Measurements from ENCODE around the gene EEF1AKMT4. TPM values are rescaled to one million over a fixed set of nuclear protein-coding genes. Genes with fewer than 3 reads are reported as not detected.
A peak's percentile ranks its signal among the peaks of the same experiment; 100 is the strongest.

EEF1AKMT4 gene
- total and polyA plus RNA-seq, 2 of the 4 experiments (the other 2 are of a cell fraction) = 2.9 to 3.6 TPM

GRCh38 chr3:184284696-184285095 is 35.2 kb downstream of the EEF1AKMT4 start:
- ChIA-PET CTCF (interaction anchor here (0.6 kb wide), 1 partner anchor 40 kb away, joined by 3 read pairs; no protein-coding TSS in a partner anchor), POLR2A (ENCODE audit: unreplicated experiment) (interaction anchor here (0.6 kb wide), 1 partner anchor 64 kb away, joined by 6 read pairs; no protein-coding TSS in a partner anchor)
- no peak for TF ChIP-seq USF2 (IDR thresholded peaks at IDR 0.05; ENCODE audit: low read depth, low read length)
- TF ChIP-seq CTCF (conservative IDR thresholded peaks at IDR 0.05; ENCODE audit: low read depth, low read length) = peak; percentile 57
- TF ChIP-seq MAFK (IDR thresholded peaks at IDR 0.05; ENCODE audit: low read depth, low read length) = no peak
- TF ChIP-seq ELK1 (IDR thresholded peaks at IDR 0.05; ENCODE audit: borderline replicate concordance, low read depth, low read length) = no peak
- no peak for TF ChIP-seq NFE2L2 (IDR thresholded peaks at IDR 0.05; ENCODE audit: low read depth, low read length)
- no peak for TF ChIP-seq MAZ (IDR thresholded peaks at IDR 0.05; ENCODE audit: borderline replicate concordance, low read depth, low read length)
- no peak for TF ChIP-seq RCOR1 (IDR thresholded peaks at IDR 0.05; ENCODE audit: insufficient replicate concordance, low read length)
- TF ChIP-seq RAD21 (IDR thresholded peaks at IDR 0.05; ENCODE audit: low read length) = peak; percentile 63
- TF ChIP-seq MXI1 (IDR thresholded peaks at IDR 0.05; ENCODE audit: borderline replicate concordance, low read depth, low read length) = 0 out of 2 replicates have a peak, but pooled peaks have one; percentile 16
- TF ChIP-seq POLR2A (IDR thresholded peaks at IDR 0.05; ENCODE audit: low read depth, low read length) = no peak
- no peak for TF ChIP-seq BHLHE40 (IDR thresholded peaks at IDR 0.05; ENCODE audit: low read depth, low read length)
- peak; percentile 36; the same call in 1 of the 2 replicates for TF ChIP-seq SMC3 (IDR thresholded peaks at IDR 0.05; ENCODE audit: low read depth, low read length)
- 0% methylated on average over 2 of the region's 4 CpGs; no CpG with 5 or more reads in 1 of the 2 experiments for WGBS, 2 experiments (ENCODE audit: extremely low coverage in 2 of 2, insufficient read length in 1 of 2)
- no peak overlapping the region for H3K14ac ChIP-seq (replicated peaks; ENCODE audit: low read depth, low read length)
- no peaks in the 10 kb centered on the region for H3K36me3 ChIP-seq (ENCODE audit: control insufficient read depth, insufficient read depth, low read length)
- no peak overlapping the region for H3K4ac ChIP-seq (ENCODE audit: low read depth, low read length)
- H2BK15ac ChIP-seq (ENCODE audit: low read depth, low read length) = no peak overlapping the region
- intact Hi-C loops (cut with micrococcal nuclease) = loop anchor here (1.0 to 5.0 kb wide), 2 partner anchors 57 to 389 kb away; partner anchors contain the start of gene VWA5B2
- no peaks in the 10 kb centered on the region for H3K9me1 ChIP-seq (ENCODE audit: insufficient read depth, low read length)
- DNase-seq (peak; percentile 65), ATAC-seq (ENCODE audit: low read depth) (peak; percentile 94)
- no peaks in the 10 kb centered on the region for H3K4me1 ChIP-seq (ENCODE audit: control insufficient read depth, insufficient read depth, low read length)
- H3K4me3 ChIP-seq (ENCODE audit: insufficient read depth, low read depth, low read length) = no peak overlapping the region
- dilution Hi-C loops (cut with HindIII; ENCODE audit: low sequenced_read_pairs, unreplicated experiment) = no loop called here
- in situ Hi-C loops (cut with MboI; ENCODE audit: low sequenced_read_pairs) = loop anchor here (10.0 kb wide), 1 partner anchor 390 kb away; no protein-coding TSS in a partner anchor
- H4K20me1 ChIP-seq (ENCODE audit: insufficient read depth, low read length) = no peaks in the 10 kb centered on the region
- no peak overlapping the region for H2AFZ ChIP-seq (replicated peaks; ENCODE audit: low read length, poor library complexity)
- H2AK5ac ChIP-seq (ENCODE audit: low read depth, low read length) = no peak overlapping the region
- no peak overlapping the region for H3K23ac ChIP-seq (ENCODE audit: low read depth, low read length)
- no peak overlapping the region for H3K9ac ChIP-seq (ENCODE audit: low read depth, low read length)
- H3K27ac ChIP-seq (ENCODE audit: insufficient read depth, low read length) = no peak overlapping the region
- H2BK120ac ChIP-seq (ENCODE audit: low read depth, low read length) = no peak overlapping the region
- BruUV-seq (replicated peaks) = no TSS peak
- no peak overlapping the region for H2BK20ac ChIP-seq (ENCODE audit: low read depth, low read length)
- H3K18ac ChIP-seq (ENCODE audit: low read depth, low read length) = no peak overlapping the region
- H3K27me3 ChIP-seq (ENCODE audit: control insufficient read depth, insufficient read depth, low read length) = peaks cover 41% of the 10 kb centered on the region
- H3K79me1 ChIP-seq (ENCODE audit: low read depth in 1 of 2, low read length in 2 of 2) = no peaks in the 10 kb centered on the region
- no peak overlapping the region for H2BK5ac ChIP-seq (ENCODE audit: low read depth, low read length, poor library complexity, severe bottlenecking)
- no peak overlapping the region for H4K8ac ChIP-seq (ENCODE audit: low read depth in 2 of 2, low read length in 2 of 2)
- no peak overlapping the region for H3K4me2 ChIP-seq (ENCODE audit: low read depth, low read length)
- no peak overlapping the region for H4K91ac ChIP-seq (ENCODE audit: insufficient read depth, low read depth, low read length)
- H2AK9ac ChIP-seq (replicated peaks; ENCODE audit: low read depth, low read length, poor library complexity) = no peak overlapping the region
- peaks cover 3% of the 10 kb centered on the region for H3K9me3 ChIP-seq (ENCODE audit: control insufficient read depth, insufficient read depth, low read length)
- no peak overlapping the region for H3K56ac ChIP-seq (ENCODE audit: extremely low read depth, insufficient read depth, low read length)
- H4K5ac ChIP-seq (ENCODE audit: low read depth, low read length) = no peak overlapping the region

Data from IMR-90 (cell line).